H9 (cell line): ENCODE results near the gene PPP4R3B. TPM values are rescaled to one million over a fixed set of nuclear protein-coding genes. Genes with fewer than 3 reads are reported as not detected.
A peak's percentile ranks its signal among the peaks of the same experiment; 100 is the strongest.

Experiments used
- DNase-seq: peaks from one replicate; pipeline ENCODE4 v3.0.0-alpha.2; 2017
- H2AFZ ChIP-seq: one replicate; pipeline ENCODE4 v1.6.1; 2013; ENCODE audit warnings: mild to moderate bottlenecking, low read length, control low read depth, moderate library complexity
- H2AK5ac ChIP-seq: 2 replicates; pipeline ENCODE4 v1.6.1; 2013; ENCODE audit warnings: low read length, control low read depth, mixed read lengths; ENCODE audit not compliant: insufficient read length
- H2BK120ac ChIP-seq: one replicate; pipeline ENCODE4 v1.6.1; 2013; ENCODE audit warnings: low read depth, mild to moderate bottlenecking, low read length, control low read depth, inconsistent platforms; ENCODE audit not compliant: poor library complexity, severe bottlenecking
- H2BK12ac ChIP-seq: 2 replicates; pipeline ENCODE4 v1.6.1; 2013; ENCODE audit warnings: low read length, control low read depth, mixed read lengths, low read depth; ENCODE audit not compliant: insufficient read length
- H2BK15ac ChIP-seq: 2 replicates; pipeline ENCODE4 v1.6.1; 2013; ENCODE audit warnings: low read depth, low read length, control low read depth
- H2BK20ac ChIP-seq: one replicate; pipeline ENCODE4 v1.6.1; 2013; ENCODE audit warnings: low read depth, mild to moderate bottlenecking, low read length, control low read depth, inconsistent platforms; ENCODE audit not compliant: poor library complexity, severe bottlenecking
- H2BK5ac ChIP-seq: 2 replicates; pipeline ENCODE4 v1.6.1; 2013; ENCODE audit warnings: low read length, control low read depth, mixed read lengths; ENCODE audit not compliant: insufficient read length
- H3K14ac ChIP-seq: 2 replicates; pipeline ENCODE4 v1.6.1; 2013; ENCODE audit warnings: low read length, control low read depth; ENCODE audit not compliant: insufficient read depth
- H3K18ac ChIP-seq: 2 replicates; pipeline ENCODE4 v1.6.1; 2013; ENCODE audit warnings: low read depth, mild to moderate bottlenecking, mixed read lengths, low read length, control low read depth; ENCODE audit not compliant: insufficient read length
- H3K23ac ChIP-seq: 2 replicates; pipeline ENCODE4 v1.6.1; 2013; ENCODE audit warnings: low read length, control low read depth, mixed read lengths, low read depth; ENCODE audit not compliant: insufficient read length
- H3K23me2 ChIP-seq: 2 replicates; pipeline ENCODE4 v1.6.1; 2013; ENCODE audit warnings: low read depth, mild to moderate bottlenecking, mixed read lengths, low read length, control low read depth; ENCODE audit not compliant: insufficient read length, poor library complexity, severe bottlenecking
- H3K27ac ChIP-seq: 2 replicates; pipeline ENCODE4 v1.5.1; 2013; ENCODE audit warnings: low read length, control low read depth, mixed read lengths, low read depth; ENCODE audit not compliant: insufficient read length
- H3K27me3 ChIP-seq: 2 replicates; pipeline ENCODE4 v1.6.1; 2013; ENCODE audit warnings: low read length, control low read depth, inconsistent platforms; ENCODE audit not compliant: insufficient read depth
- H3K4ac ChIP-seq: 2 replicates; pipeline ENCODE4 v1.6.1; 2013; ENCODE audit warnings: low read depth, mild to moderate bottlenecking, control low read depth, inconsistent platforms, low read length, moderate library complexity
- H3K4me1 ChIP-seq: 2 replicates; pipeline ENCODE4 v1.6.1; 2013; ENCODE audit warnings: low read length, control low read depth, inconsistent platforms; ENCODE audit not compliant: insufficient read depth
- H3K4me2 ChIP-seq: 2 replicates; pipeline ENCODE4 v1.6.1; 2013; ENCODE audit warnings: low read length, control low read depth, mixed read lengths; ENCODE audit not compliant: insufficient read length, insufficient read depth
- H3K56ac ChIP-seq: 2 replicates; pipeline ENCODE4 v1.6.1; 2013; ENCODE audit warnings: low read depth, mild to moderate bottlenecking, mixed read lengths, low read length, control low read depth; ENCODE audit not compliant: insufficient read length
- H3K79me1 ChIP-seq: 2 replicates; pipeline ENCODE4 v1.6.1; 2013; ENCODE audit warnings: low read depth, mild to moderate bottlenecking, moderate library complexity, low read length, control low read depth, inconsistent platforms; ENCODE audit not compliant: insufficient read depth, poor library complexity, severe bottlenecking
- H3K79me2 ChIP-seq: 2 replicates; pipeline ENCODE4 v1.6.1; 2013; ENCODE audit warnings: low read length, control low read depth, inconsistent platforms; ENCODE audit not compliant: insufficient read depth
- H3K9ac ChIP-seq: 2 replicates; pipeline ENCODE4 v1.6.1; 2013; ENCODE audit warnings: low read length, control low read depth, mixed read lengths; ENCODE audit not compliant: insufficient read length; ENCODE audit errors: extremely low read depth
- H3K9me3 ChIP-seq: one replicate; pipeline ENCODE4 v1.6.1; 2013; ENCODE audit warnings: low read depth, low read length, inconsistent platforms; ENCODE audit not compliant: control insufficient read depth
- H3T11ph ChIP-seq: one replicate; pipeline ENCODE4 v1.6.1; 2013; ENCODE audit warnings: mild to moderate bottlenecking, low read length, control low read depth, inconsistent platforms
- H4K20me1 ChIP-seq: one replicate; pipeline ENCODE4 v1.6.1; 2013; ENCODE audit not compliant: control insufficient read depth, insufficient read length, insufficient read depth
- H4K5ac ChIP-seq: 2 replicates; pipeline ENCODE4 v1.6.1; 2013; ENCODE audit warnings: low read depth, mild to moderate bottlenecking, mixed read lengths, low read length, control low read depth; ENCODE audit not compliant: insufficient read length
- H4K8ac ChIP-seq: replicated peaks from 2 replicates; pipeline ENCODE4 v1.6.1; 2013; ENCODE audit warnings: low read length, control low read depth, mixed read lengths, low read depth; ENCODE audit not compliant: insufficient read length
- H4K91ac ChIP-seq: 2 replicates; pipeline ENCODE4 v1.6.1; 2013; ENCODE audit warnings: low read depth, mild to moderate bottlenecking, moderate library complexity, mixed read lengths, low read length, control low read depth; ENCODE audit not compliant: insufficient read length
- H3K27ac Mint-ChIP-seq, 3 experiments: 2 replicates in 2 of 3; 3 replicates in 1 of 3; pipeline ENCODE4 v1.8.0; 2020 to 2021; ENCODE audit warnings: mixed read lengths in 3 of 3, mild to moderate bottlenecking in 1 of 3, moderate library complexity in 1 of 3
- H3K27me3 Mint-ChIP-seq: 2 replicates; pipeline ENCODE4 v1.8.0; 2021; ENCODE audit warnings: low read depth, mild to moderate bottlenecking, moderate library complexity, mixed read lengths
- H3K36me3 Mint-ChIP-seq, 3 experiments: 2 replicates in 2 of 3; 3 replicates in 1 of 3; pipeline ENCODE4 v1.8.0; 2020 to 2021; ENCODE audit warnings: low read depth in 3 of 3, mixed read lengths in 3 of 3; ENCODE audit not compliant: insufficient read depth in 1 of 3
- H3K4me1 Mint-ChIP-seq, 2 experiments: 2 replicates each; pipeline ENCODE4 v1.8.0; 2020; ENCODE audit warnings: mixed read lengths in 2 of 2
- H3K4me3 Mint-ChIP-seq, 2 experiments: 2 replicates in 1 of 2; 3 replicates in 1 of 2; pipeline ENCODE4 v1.8.0; 2020 to 2021; ENCODE audit warnings: mild to moderate bottlenecking in 2 of 2, mixed read lengths in 2 of 2, moderate library complexity in 1 of 2
- H3K9me3 Mint-ChIP-seq, 2 experiments: 2 replicates in 1 of 2; 3 replicates in 1 of 2; pipeline ENCODE4 v1.8.0; 2020; ENCODE audit warnings: mild to moderate bottlenecking in 2 of 2, mixed read lengths in 2 of 2, moderate library complexity in 1 of 2
- WGBS: extraction: QIAGEN DNeasy Blood & Tissue Kit; methylation state at CpG from one replicate; pipeline ENCODE4 v1.1.7; 2013; ENCODE audit warnings: missing lambda C conversion rate, low lambda C conversion rate, mixed read lengths; ENCODE audit not compliant: insufficient read length; ENCODE audit errors: extremely low coverage; 5-methylcytosine and 5-hydroxymethylcytosine counted together
- total RNA-seq: library from RNA; stranded (reverse); gene quantifications from 2 replicates; pipeline ENCODE4 v1.2.1, GENCODE V29; 2021
- TF ChIP-seq, protein P1 (sequence below): fragments of 200-600 bp; sonication (generic); conservative IDR thresholded peaks from 3 replicates; pipeline ENCODE4 v1.8.0; 2021; ENCODE audit warnings: antibody characterized with exemption, mild to moderate bottlenecking

The PPP4R3B gene
- total RNA-seq, 1 experiment from 2014 or later: 37.6 TPM

DNA sequence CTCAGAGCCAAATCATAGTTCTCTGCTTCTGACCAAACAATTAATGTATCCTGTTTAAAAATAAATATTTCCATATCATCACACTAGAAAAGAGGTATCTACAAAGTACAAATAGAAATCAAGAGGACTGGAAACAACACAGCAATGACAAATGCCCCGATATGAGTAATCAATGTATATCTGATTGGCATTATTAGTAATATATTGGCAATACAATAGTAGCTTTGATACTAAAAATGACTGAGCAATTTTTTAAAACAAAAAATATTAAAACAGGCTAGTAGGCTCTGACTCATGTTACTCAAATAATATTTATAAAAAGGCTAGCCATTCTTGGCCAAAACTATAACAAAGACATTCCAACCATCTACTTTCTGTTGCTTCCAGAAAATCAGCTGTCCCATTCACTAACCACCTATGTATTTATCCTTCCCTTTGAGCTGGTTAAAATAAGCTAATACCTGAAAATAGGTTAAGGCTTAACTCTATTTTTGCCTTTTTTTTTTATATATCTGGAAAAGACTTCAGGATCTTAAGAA lies 13.3 kb downstream of the PPP4R3B start:
- Histone ChIP-seq H4K5ac (no peak overlapping the region), H3K9ac (no peak overlapping the region), H2BK5ac (no peak overlapping the region), H3K4me1 (no peaks in the 10 kb centered on the region), H4K91ac (no peak overlapping the region), H3K23me2 (no peaks in the 10 kb centered on the region), H3K4ac (no peak overlapping the region), H3K79me2 (no peaks in the 10 kb centered on the region; the same call in 1 of the 2 replicates), H3K23ac (no peak overlapping the region), H3K18ac (no peak overlapping the region), H3K56ac (no peak overlapping the region), H2BK120ac (no peak overlapping the region), H2AFZ (no peak overlapping the region), H2BK20ac (no peak overlapping the region), H2BK15ac (no peak overlapping the region), H3K27me3 (no peaks in the 10 kb centered on the region), H2AK5ac (no peak overlapping the region), H3K9me3 (no peaks in the 10 kb centered on the region), H4K20me1 (no peaks in the 10 kb centered on the region), H3K14ac (no peak overlapping the region), H4K8ac (no peak overlapping the region), H3T11ph (no peak overlapping the region), H3K4me2 (no peak overlapping the region), H2BK12ac (no peak overlapping the region), H3K79me1 (no peaks in the 10 kb centered on the region), H3K27ac (no peak overlapping the region)
- WGBS: no CpG with 5 or more reads among the region's 1 CpG
- Mint-ChIP-seq H3K27ac (peak overlapping the region in 1 of 3 experiments; percentile 31; a peak in 2 of 7 replicates), H3K36me3 (peaks cover 3 to 20% (median 20%) of the 10 kb centered on the region in 3 experiments; a peak in 5 of 7 replicates), H3K27me3 (no peaks in the 10 kb centered on the region), H3K4me3 (no peak overlapping the region), H3K4me1 (no peaks in the 10 kb centered on the region), H3K9me3 (no peaks in the 10 kb centered on the region)
- TF ChIP-seq, protein P1, sequence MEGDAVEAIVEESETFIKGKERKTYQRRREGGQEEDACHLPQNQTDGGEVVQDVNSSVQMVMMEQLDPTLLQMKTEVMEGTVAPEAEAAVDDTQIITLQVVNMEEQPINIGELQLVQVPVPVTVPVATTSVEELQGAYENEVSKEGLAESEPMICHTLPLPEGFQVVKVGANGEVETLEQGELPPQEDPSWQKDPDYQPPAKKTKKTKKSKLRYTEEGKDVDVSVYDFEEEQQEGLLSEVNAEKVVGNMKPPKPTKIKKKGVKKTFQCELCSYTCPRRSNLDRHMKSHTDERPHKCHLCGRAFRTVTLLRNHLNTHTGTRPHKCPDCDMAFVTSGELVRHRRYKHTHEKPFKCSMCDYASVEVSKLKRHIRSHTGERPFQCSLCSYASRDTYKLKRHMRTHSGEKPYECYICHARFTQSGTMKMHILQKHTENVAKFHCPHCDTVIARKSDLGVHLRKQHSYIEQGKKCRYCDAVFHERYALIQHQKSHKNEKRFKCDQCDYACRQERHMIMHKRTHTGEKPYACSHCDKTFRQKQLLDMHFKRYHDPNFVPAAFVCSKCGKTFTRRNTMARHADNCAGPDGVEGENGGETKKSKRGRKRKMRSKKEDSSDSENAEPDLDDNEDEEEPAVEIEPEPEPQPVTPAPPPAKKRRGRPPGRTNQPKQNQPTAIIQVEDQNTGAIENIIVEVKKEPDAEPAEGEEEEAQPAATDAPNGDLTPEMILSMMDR: no peak
- no peak for DNase-seq
